OCI-LY3 (cell line): ENCODE results near the gene SNAPC4.
"Not testable (repeated sequence)": the region's sequence is repeated elsewhere in the genome, so short reads cannot be mapped to it uniquely, and the experiment has no call there.

Experiments used
- H2AFZ ChIP-seq: fragments of 200-600, 300-600 bp; shearing (Covaris generic); 2 replicates; pipeline ENCODE4 v1.6.0; 2014; ENCODE audit warnings: antibody characterized with exemption, low read depth, low read length
- H3K27ac ChIP-seq: fragments of 200-600, 300-600 bp; sonication (generic); 2 replicates; pipeline ENCODE4 v1.5.1; 2014; ENCODE audit warnings: mild to moderate bottlenecking, low read length, moderate library complexity, mixed read lengths
- H3K27me3 ChIP-seq: fragments of 200-600, 300-600 bp; sonication (generic); 2 replicates; pipeline ENCODE4 v1.6.1; 2014; ENCODE audit warnings: low read depth, low read length, mixed read lengths
- H3K36me3 ChIP-seq: fragments of 200-600, 300-600 bp; sonication (generic); replicated peaks from 2 replicates; pipeline ENCODE3; 2014; ENCODE audit warnings: low read depth, low read length, mixed read lengths
- H3K4me1 ChIP-seq: fragments of 300-600, 200-600 bp; sonication (generic); 2 replicates; pipeline ENCODE4 v1.6.1; 2014; ENCODE audit warnings: low read length, mixed read lengths
- H3K4me2 ChIP-seq: fragments of 200-600, 300-600 bp; sonication (generic); 2 replicates; pipeline ENCODE4 v1.6.1; 2014; ENCODE audit warnings: low read length, mixed read lengths
- H3K4me3 ChIP-seq: fragments of 300-600, 200-600 bp; sonication (generic); 2 replicates; pipeline ENCODE4 v1.5.1; 2014; ENCODE audit warnings: antibody characterized with exemption, mild to moderate bottlenecking, low read length, moderate library complexity
- H3K79me2 ChIP-seq: fragments of 300-600, 200-600 bp; shearing (Covaris generic); 2 replicates; pipeline ENCODE4 v1.6.1; 2014; ENCODE audit warnings: mild to moderate bottlenecking, low read length, mixed read lengths
- H3K9ac ChIP-seq: fragments of 300-600, 200-600 bp; shearing (Covaris generic); 2 replicates; pipeline ENCODE4 v1.6.0; 2014; ENCODE audit warnings: mild to moderate bottlenecking, low read length, moderate library complexity
- H3K9me3 ChIP-seq: fragments of 200-600, 300-600 bp; shearing (Covaris generic); 2 replicates; pipeline ENCODE4 v1.6.1; 2014; ENCODE audit warnings: low read length, mixed read lengths; ENCODE audit not compliant: insufficient read depth
- H4K20me1 ChIP-seq: fragments of 200-600, 300-600 bp; sonication (generic); 2 replicates; pipeline ENCODE4 v1.6.1; 2016; ENCODE audit warnings: low read length, mixed read lengths; ENCODE audit not compliant: insufficient read depth
- CTCF ChIP-seq: fragments of 200-600, 300-600 bp; sonication (generic); IDR thresholded peaks from 2 replicates; pipeline ENCODE4 v1.5.1; 2014; ENCODE audit warnings: antibody characterized with exemption, low read length, low read depth
- EZH2phosphoT487 ChIP-seq: fragments of 200-600 bp; shearing (Covaris generic); IDR thresholded peaks from 2 replicates; pipeline ENCODE4 v1.6.1; 2018; ENCODE audit warnings: antibody characterized with exemption, mixed run types, low read depth

The SNAPC4 gene

GRCh38 chr9:136411378-136411777 is 11.4 kb upstream of the SNAPC4 start:
- H3K4me3 ChIP-seq = peak overlapping the region; percentile 99
- no peak overlapping the region for H2AFZ ChIP-seq
- H3K36me3 ChIP-seq = peaks cover 52% of the 10 kb centered on the region
- H3K27me3 ChIP-seq = no peaks in the 10 kb centered on the region
- H3K9ac ChIP-seq = peak overlapping the region; percentile 86
- peaks cover 12% of the 10 kb centered on the region for H4K20me1 ChIP-seq
- H3K79me2 ChIP-seq = peaks cover 75% of the 10 kb centered on the region
- no peaks in the 10 kb centered on the region for H3K9me3 ChIP-seq
- H3K4me1 ChIP-seq = peaks cover 26% of the 10 kb centered on the region
- TF ChIP-seq CTCF = no peak
- no peak for TF ChIP-seq EZH2phosphoT487
- H3K4me2 ChIP-seq = peak overlapping the region; percentile 98
- H3K27ac ChIP-seq = no peak overlapping the region

- H3K4me1 ChIP-seq = peaks cover 30% of the 10 kb centered on the region
- H3K36me3 ChIP-seq = peaks cover 50% of the 10 kb centered on the region
- no peak for TF ChIP-seq EZH2phosphoT487
- TF ChIP-seq CTCF = no peak
- no peak within 1 kb of the TSS for H2AFZ ChIP-seq
- no peaks in the 10 kb centered on the region for H3K9me3 ChIP-seq
- H3K9ac ChIP-seq = peak within 1 kb of the TSS; percentile 98
- peak within 1 kb of the TSS; percentile 98 for H3K4me2 ChIP-seq
- H3K27ac ChIP-seq = peak within 1 kb of the TSS; percentile 72
- peak within 1 kb of the TSS; percentile 99 for H3K4me3 ChIP-seq
- peaks cover 75% of the 10 kb centered on the region for H3K79me2 ChIP-seq
- H4K20me1 ChIP-seq = peaks cover 12% of the 10 kb centered on the region
- no peaks in the 10 kb centered on the region for H3K27me3 ChIP-seq
These were observed 10.7 kb upstream of the SNAPC4 start, which contains the start of the genes ENTR1 and PMPCA for GRCh38 chr9:136410500-136411287. ENTR1 (minus strand) TSS chr9:136410614; CDS start chr9:136410397, 217 bp downstream. PMPCA (plus strand) TSS chr9:136410658; CDS start chr9:136410669, 11 bp downstream.

- H4K20me1 ChIP-seq = peaks cover 12% of the 10 kb centered on the region
- H3K9ac ChIP-seq = peak overlapping the region; percentile 98
- H2AFZ ChIP-seq = no peak overlapping the region
- peak overlapping the region; percentile 96 for H3K4me3 ChIP-seq
- H3K27me3 ChIP-seq = no peaks in the 10 kb centered on the region
- H3K4me2 ChIP-seq = peak overlapping the region; percentile 87
- H3K27ac ChIP-seq = peak overlapping the region; percentile 72
- peaks cover 39% of the 10 kb centered on the region for H3K4me1 ChIP-seq
- peaks cover 52% of the 10 kb centered on the region for H3K36me3 ChIP-seq
- H3K79me2 ChIP-seq = peaks cover 79% of the 10 kb centered on the region
- H3K9me3 ChIP-seq = no peaks in the 10 kb centered on the region
- TF ChIP-seq EZH2phosphoT487 = no peak
- TF ChIP-seq CTCF = peak; percentile 8; the same call in 1 of the 2 replicates
These were observed 9.8 kb upstream of the SNAPC4 start for GRCh38 chr9:136409557-136410455.

- H3K4me3 ChIP-seq = no peak overlapping the region
- peaks cover 12% of the 10 kb centered on the region for H4K20me1 ChIP-seq
- peaks cover 58% of the 10 kb centered on the region for H3K4me1 ChIP-seq
- no peak overlapping the region for H3K9ac ChIP-seq
- TF ChIP-seq EZH2phosphoT487 = no peak
- TF ChIP-seq CTCF = no peak
- peaks cover 76% of the 10 kb centered on the region for H3K79me2 ChIP-seq
- peaks cover 44% of the 10 kb centered on the region for H3K36me3 ChIP-seq
- H3K4me2 ChIP-seq = no peak overlapping the region
- H3K27me3 ChIP-seq = no peaks in the 10 kb centered on the region
- no peaks in the 10 kb centered on the region for H3K9me3 ChIP-seq
- no peak overlapping the region; the same call in 1 of the 2 replicates for H3K27ac ChIP-seq
- no peak overlapping the region for H2AFZ ChIP-seq
These were observed 7.9 kb upstream of the SNAPC4 start for GRCh38 chr9:136407911-136408310.

GRCh38 chr9:136407061-136407460 is 7.1 kb upstream of the SNAPC4 start:
- not testable (repeated sequence) for H3K9me3 ChIP-seq, H3K27ac ChIP-seq, H3K4me2 ChIP-seq, H3K27me3 ChIP-seq, H3K4me3 ChIP-seq, H3K9ac ChIP-seq, H2AFZ ChIP-seq
- Histone ChIP-seq H4K20me1 (peaks cover 11% of the 10 kb centered on the region), H3K36me3 (peaks cover 39% of the 10 kb centered on the region), H3K4me1 (peaks cover 57% of the 10 kb centered on the region), H3K79me2 (peaks cover 68% of the 10 kb centered on the region)
